GM12864 (cell line): ENCODE measurements around the gene CD34.

Experiments
- DNase-seq: peaks from one replicate; pipeline ENCODE4 v3.0.0-alpha.2; 2011; ENCODE audit warnings: low read depth
- H3K4me3 ChIP-seq: 2 replicates; pipeline ENCODE4 v1.5.1; 2011; ENCODE audit warnings: mild to moderate bottlenecking, low read depth, low read length, control low read depth
- TF ChIP-seq, protein P1 (sequence below): IDR thresholded peaks from 2 replicates; pipeline ENCODE4 v1.5.1; 2011; ENCODE audit warnings: low read depth, mild to moderate bottlenecking, moderate library complexity, low read length, control low read depth, inconsistent platforms; ENCODE audit errors: missing control alignments

The CD34 gene

DNA sequence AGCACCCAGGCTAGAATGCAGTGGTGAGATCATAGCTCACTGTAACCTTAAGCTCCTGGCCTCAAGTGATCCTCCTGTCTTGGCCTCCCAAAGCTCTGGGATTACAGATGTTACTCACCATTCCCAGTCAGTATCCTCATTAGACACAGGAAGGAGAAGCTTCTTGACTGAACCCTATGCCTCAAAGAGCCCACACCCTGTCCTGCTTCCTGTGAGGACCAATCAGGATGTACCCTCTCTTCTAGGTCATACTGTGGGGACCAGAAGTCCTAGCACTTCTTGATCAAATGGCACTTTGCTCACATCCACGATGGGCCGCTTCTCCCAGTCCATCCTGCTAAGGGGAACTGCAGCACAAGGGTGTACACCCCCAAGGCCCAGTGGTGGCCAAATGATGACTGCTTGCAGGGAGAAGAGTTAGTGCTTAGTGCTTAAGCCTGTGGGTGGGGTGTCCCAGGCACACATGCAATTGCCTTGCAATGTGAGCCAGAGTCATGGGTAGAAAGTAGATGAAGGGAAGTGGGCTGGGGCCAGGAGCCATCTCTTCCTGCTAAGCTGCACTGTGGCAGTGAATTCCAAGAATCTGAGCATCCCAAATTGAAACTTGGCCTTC is 9.8 kb downstream of the CD34 start:
- H3K4me3 ChIP-seq = no peak overlapping the region
- TF ChIP-seq, protein P1, sequence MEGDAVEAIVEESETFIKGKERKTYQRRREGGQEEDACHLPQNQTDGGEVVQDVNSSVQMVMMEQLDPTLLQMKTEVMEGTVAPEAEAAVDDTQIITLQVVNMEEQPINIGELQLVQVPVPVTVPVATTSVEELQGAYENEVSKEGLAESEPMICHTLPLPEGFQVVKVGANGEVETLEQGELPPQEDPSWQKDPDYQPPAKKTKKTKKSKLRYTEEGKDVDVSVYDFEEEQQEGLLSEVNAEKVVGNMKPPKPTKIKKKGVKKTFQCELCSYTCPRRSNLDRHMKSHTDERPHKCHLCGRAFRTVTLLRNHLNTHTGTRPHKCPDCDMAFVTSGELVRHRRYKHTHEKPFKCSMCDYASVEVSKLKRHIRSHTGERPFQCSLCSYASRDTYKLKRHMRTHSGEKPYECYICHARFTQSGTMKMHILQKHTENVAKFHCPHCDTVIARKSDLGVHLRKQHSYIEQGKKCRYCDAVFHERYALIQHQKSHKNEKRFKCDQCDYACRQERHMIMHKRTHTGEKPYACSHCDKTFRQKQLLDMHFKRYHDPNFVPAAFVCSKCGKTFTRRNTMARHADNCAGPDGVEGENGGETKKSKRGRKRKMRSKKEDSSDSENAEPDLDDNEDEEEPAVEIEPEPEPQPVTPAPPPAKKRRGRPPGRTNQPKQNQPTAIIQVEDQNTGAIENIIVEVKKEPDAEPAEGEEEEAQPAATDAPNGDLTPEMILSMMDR = no peak
- DNase-seq = no peak

GRCh38 chr1:207898836-207899235 is 12.1 kb downstream of the CD34 start:
- TF ChIP-seq, protein P1 = no peak
- H3K4me3 ChIP-seq = no peak overlapping the region
- DNase-seq = no peak

DNA sequence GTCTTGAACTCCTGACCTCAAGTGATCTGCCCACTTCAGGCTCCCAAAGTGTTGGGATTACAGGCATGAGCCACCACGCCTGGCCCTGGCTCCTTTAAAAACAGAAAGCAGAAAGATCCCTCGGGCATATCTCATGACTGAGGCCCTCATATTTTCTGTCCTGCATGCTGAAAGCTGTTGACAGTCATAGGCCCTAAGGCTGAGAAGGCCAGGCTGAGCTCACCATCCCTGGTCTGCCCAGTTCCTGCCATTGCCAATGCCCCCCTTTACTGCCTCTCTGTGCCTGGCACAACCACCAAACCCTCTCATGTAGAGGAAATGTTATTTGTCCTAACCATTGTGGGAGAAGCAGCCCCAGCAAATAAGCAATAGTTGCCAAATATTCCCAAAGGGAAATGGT is 12.7 kb downstream of the CD34 start:
- no peak overlapping the region for H3K4me3 ChIP-seq
- TF ChIP-seq, protein P1 = no peak
- no peak for DNase-seq

DNA sequence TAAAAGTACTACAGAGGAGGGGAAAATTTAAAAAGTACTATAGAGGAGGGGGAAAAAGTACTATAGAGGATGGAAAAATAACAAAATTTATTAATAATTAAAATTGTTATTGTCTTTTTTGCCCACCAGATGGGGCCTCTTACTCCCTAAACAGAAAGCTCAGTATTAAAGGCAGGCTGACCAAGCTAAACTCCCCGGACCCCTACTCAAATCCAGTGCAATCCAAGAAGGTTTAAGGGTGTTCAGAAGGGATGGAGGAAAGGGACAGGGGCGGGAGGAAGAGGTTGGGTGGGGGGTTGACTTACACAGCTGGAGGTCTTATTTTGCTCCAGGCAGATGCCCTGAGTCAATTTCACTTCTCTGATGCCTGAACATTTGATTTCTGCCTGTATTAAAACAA is 13.7 kb downstream of the CD34 start:
- H3K4me3 ChIP-seq = no peak overlapping the region
- TF ChIP-seq, protein P1 = no peak

DNA sequence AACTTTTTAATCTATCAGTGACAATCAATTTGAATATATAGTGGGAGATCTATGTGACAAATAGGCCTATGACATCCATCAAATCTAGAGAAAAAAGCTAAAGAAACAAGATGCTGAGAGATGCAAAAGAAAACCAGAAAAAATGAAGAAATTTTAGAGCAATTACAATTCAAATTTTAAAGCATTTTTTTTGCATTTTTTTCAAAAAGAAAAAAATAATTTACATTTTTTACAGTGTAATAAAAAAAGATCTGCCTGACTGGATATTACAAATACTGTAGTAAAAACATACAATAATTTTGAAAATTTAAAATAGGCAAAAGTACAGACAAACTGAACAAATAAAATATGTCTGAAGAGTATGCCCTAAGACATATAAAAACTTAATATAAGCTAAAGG is 14.4 kb downstream of the CD34 start:
- H3K4me3 ChIP-seq = no peak overlapping the region
- TF ChIP-seq, protein P1 = no peak
- no peak for DNase-seq

More for the DNA sequence above, 13.7 kb downstream of the CD34 start:
- DNase-seq = no peak

GRCh38 chr1:207894704-207895103 is 16.2 kb downstream of the CD34 start:
- TF ChIP-seq, protein P1 = no peak
- H3K4me3 ChIP-seq = no peak overlapping the region
- no peak for DNase-seq
